ENCODE results near the gene GJB6.
"Not testable (repeated sequence)": the region's sequence is repeated elsewhere in the genome, so short reads cannot be mapped to it uniquely, and the experiment has no call there.

The GJB6 gene

DNA sequence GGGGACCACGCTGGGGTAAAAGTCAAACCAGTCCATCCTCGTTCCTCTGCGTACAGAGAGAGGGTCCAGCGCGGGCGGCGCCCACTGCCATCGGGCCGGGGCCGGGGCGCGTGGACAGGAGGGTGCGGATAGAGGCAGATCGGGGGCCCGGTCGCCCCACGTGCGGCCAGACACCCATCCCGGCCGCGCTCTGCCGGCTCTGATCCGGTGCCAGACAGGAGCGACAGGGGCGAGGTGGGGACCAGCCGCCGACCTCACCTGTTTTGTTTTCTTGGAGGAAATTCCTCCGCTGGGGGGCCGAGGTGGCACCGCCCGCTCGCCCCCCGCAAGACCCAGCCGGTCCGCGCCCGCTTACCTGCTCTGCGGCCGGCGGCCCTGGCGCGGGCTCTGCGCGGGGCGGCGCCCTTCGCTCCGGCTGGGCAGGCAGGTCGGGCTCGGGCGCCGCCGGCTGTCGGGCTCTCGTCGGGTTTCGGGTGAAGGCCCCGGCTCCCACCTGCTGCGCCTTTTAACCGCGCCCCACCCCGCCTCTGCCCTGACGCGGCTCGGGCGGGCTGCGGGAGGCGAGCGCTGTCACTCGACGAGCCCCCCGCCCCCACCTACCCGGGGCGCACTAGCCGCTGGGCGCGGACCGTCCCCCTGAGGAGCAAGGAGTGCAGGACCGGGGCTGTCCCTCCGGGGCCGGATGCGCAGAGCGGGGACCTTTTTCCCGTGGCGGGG is at the start of gene GJB6:
Gene GJB6 (minus strand): TSS at position 481 of the 717 bp plus-strand sequence. CDS start 8,839 bp downstream, outside the sequence.
- DNase-seq: peak in 2 of 3 experiments; percentile 23 to 37

DNA sequence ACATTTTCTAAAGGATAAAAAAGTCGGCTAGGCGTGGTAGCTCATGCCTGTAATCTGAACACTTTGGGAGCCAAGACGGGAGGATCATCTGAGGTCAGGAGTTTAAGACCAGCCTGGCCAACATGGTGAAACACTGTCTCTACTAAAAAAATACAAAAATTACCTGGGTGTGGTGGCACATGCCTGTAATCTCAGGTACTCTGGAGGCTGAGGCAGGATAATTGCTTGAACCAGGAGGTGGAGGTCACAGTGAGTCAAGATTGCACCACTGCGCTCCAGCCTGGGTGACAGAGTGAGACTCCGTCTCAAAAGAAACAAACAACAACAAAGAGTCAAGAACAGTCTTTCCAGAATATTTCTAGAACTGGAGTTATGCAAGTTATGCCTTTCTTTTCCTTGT is 44.8 kb upstream of the GJB6 start:
- DNase-seq: not testable (repeated sequence)

DNA sequence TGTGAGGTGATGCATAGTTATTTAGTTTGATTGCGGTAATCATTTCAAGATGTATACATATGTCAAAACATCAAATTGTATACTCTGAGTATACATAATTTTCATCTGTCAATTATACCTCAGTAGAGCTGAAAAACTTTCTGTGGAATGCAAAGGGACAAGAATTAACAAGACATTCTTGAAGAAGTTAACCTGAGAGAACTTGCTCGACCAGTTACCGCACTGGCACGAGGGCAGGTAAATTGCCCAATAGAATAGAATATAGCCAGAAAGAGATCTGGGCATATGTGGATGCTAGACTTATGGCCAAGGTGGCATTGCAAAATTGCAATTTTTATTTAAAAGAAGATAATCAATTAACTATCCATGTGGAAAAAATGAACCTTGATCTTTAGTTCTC is 42.3 kb upstream of the GJB6 start:
- no peak for DNase-seq

DNA sequence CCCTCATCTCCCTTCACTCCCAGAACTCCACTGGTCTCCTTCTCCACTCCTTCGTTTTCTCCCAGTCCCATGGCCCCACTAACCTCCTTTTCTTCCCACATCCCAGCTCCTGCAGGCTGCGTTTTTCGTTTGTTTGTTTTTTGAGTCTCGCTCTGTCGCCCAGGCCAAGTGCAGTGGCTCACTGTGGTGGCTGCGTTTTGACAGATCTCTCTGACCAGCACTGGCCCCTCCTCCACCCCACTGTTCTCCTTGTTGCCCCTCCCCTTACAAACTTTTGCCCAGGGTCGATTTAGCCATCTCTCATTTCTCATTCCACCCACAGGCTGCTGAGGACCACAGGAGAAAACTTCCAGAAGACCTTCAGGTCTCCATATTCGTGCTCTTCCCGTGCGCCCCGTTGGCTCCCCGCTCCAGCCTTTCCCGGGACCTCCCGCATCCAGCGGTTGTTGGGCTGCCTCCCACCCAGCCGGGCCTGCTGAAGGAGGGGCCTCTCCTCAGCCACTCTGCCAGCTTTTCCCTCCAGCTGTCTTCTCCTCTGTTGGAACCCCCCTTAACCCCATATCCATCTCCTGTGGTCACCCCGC is 40.6 kb upstream of the GJB6 start:
- no peak for DNase-seq

DNA sequence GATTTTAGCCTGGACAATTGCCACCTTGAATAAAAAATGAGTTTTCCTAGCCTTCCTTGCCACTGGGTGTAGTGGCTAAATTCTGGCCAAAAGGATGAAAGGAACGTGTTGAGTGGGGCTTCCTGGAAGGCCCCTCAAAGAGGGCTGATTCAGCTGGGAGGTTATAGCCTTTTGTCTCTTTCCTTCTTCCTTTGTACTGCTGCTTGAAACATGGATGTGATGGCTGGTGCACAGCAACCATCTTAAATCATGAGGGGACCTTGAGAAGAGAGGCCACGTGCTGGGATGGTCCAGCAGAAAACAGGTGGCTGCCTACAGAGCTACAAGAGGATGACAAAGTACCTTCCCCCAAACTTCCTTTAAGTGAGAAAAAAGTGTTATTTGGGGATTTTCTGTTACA is 40.0 kb upstream of the GJB6 start:
- no peak for DNase-seq

DNA sequence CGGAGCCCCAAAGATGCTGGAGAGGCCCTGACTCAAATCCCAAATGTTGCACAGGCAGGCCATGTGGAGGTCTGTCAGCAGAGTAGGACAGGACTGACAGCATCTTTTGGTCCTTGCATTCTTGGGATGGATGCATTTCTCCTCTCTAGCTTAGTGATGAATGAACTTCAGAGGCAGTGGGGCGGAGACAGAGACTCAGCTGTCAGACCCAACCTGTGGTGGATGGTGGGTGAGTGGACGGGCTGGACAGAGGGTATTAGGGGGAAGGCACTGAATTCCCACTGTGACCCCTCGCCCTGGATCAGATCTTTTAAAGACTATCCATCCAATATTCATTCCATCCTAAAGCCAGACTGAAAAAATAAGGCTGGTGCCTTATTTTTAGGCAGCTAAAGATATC is 39.3 kb upstream of the GJB6 start:
- DNase-seq: no peak

DNA sequence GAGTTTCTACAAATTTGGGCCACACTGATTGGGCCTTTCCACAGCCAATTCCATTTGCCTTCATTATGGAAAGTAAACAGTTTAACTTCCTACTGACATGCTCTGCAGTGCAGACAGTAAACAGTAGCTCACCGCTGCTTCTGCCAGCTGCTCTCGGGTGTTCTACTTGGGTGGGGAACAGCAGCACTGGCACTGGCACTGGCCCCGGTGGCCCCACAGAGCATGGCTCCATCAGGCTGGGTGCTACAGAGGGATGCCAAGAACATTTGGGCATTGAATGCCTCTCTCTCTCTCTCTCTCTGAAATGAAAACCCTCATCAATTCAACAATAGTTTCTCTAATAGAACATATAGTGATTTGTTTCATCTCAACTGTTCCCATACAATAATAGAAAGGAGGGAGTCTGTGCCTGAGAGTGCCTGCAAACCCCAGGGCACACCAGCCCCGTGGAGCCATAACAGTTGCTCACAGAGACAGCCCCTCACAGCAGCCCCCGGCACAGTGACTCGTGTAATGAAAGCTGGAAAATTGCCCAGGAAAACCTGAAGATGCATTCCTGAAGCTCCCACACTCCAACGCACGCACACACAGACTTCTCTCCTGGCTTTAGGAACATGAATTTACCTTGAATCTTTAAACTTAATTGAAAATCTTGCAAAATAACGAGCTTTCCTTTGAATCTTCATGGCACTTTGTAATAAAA is 38.2 kb upstream of the GJB6 start:
- DNase-seq: no peak

DNA sequence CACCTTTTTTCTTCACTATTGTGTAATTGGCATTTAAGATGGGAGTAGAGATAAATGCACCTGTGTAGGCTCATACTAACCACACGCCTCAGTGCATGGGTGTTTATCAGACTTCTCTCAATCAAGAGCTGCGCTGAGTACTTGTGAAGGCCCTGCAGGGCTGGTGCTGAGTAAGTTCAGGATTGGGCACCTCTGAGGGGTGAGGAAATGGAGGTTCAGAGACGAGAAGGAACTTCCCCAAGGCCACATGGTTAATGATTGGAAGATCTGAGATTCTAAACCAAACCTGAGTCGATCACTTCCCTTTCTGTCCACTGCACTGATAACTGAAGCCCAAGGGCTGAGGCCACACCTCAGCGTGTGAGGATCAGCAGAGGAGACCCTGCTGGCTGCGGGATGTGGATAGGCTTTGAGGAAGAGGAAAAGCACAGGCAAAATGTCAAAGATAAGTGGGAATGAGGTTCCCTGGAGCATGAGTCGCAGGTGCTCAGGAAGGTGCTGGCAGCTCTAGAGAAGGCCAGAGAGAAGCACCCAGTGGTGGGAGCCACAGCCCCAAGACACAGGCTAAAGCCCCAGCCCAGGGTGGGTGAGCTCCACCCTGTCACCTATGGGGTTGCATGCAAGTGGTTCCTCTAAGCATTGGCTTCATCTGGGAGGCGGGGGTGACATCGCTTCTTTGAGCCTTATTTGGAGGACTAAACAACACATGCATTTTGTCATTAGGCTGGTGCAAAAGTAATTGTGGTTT is 32.3 kb upstream of the GJB6 start:
- no peak for DNase-seq

DNA sequence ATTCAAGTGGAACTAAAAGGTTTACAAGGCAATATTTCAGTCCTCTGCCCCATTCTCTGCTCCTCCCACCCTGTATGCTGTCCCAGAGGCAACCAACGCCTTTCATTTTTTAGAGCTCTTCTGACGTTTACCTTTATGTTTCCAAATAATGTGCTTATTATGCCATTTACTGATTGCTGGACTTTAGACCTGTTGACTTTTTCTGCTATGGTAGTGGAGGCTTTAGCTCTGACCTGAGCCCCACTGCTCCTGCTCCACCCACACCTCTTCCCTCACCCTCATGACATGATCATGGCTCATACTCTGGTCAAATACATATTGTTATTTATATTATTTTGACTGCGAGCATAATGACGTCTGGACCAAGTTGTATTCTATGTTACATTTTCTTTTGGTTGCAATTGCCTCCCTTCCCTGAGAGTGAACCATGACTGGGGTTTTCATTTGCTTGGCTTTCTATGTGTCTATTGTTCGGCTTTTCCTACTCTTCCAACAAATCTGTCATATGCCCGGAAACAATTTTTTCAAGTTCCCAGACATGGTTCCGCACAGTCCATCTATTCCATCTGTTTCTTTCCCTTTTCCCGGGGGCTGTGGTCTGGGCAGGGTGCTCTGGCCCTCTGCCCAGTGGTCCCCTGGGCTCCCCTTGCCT is 31.4 kb upstream of the GJB6 start:
- DNase-seq: no peak

DNA sequence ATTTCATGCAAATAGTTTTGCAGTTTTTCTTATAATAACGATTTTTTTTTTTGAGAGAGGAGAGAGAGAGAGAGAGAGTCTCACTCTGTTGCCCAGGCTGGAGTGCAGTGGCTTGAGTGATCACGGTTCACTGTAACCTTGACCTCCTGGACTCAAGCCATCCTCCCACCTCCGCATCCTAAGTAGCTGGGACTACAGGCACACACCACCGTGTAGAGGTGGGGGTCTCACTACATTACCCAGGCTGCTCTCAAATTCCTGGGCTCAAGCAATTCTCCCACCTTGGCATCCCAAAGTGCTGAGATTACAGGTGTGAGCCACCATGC is 26.8 kb upstream of the GJB6 start:
- peak in 1 of 3 experiments; percentile 13 for DNase-seq

DNA sequence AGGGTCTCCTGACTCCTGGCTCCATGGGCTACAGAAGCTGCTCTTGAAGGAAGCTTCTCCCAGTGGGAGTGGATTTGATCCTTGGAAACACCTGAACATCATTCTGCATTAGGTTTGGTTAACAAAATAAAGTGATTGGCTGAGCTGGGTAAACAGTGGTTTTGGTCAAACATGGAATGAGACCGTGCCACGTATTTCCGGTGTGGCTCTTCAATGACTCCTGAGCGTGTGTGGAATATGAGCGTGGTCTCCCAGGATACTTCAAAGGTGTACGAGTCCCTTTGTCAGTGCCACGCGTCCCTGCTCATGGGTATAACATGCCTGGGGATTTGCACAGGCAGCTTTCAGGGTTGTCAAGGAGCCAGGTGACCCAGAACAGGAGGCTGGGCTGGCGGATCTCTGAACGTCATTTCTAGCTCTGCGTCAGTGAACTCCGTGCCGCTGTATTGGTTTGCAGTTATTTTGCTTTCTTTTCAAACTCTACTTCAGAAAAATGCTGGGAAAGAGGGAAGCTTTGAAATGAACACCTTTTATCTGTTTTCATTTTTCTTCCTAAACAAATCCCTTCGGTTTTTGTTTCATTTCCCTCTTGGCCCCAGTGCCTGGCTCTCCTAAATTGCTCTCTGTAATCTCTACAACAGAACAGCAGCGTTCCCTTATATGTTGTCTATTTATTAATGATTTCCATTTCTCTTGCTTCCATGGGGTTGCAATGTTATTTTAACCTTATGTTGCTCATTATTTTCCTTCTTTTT is 26.3 kb upstream of the GJB6 start:
- DNase-seq: peak in 2 of 3 experiments; percentile 11 to 67

DNA sequence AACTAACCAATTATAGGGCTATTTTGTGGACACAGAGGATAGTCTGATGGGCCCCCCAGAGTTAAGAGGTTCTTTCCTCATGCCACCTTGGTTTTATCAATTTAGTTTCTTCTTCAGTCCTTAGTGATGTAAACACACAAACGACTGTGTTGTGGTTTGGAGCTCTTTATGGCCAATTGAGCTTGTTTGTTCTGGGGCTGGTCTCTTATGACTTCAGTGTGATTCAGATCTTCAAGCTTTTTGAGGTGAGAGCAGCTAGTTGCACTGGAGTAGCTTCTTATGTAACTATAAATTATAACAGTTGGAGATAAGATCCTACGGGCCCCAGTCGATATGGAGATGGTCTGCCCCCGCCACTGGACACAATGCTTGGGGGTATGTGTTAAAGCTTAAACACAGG is 22.0 kb upstream of the GJB6 start:
- DNase-seq: no peak

DNA sequence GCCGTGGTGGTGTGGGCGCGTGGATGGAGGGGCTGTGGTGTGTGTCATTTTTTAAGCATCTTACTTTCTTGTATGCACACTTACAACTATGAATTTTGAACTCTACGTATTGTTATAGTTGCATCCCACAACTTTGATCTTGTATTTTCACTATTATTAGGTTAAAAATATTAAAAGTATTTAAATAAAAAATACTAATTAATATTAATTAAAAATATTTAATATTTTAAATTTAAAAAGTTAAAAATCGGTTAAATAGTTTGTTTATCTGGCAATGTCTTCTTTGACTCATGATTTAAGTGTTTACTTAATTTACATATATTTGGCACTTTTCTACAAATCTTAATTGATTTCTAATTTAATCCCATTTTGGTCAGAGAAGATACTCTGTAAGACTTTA is 17.8 kb upstream of the GJB6 start:
- DNase-seq: no peak

DNA sequence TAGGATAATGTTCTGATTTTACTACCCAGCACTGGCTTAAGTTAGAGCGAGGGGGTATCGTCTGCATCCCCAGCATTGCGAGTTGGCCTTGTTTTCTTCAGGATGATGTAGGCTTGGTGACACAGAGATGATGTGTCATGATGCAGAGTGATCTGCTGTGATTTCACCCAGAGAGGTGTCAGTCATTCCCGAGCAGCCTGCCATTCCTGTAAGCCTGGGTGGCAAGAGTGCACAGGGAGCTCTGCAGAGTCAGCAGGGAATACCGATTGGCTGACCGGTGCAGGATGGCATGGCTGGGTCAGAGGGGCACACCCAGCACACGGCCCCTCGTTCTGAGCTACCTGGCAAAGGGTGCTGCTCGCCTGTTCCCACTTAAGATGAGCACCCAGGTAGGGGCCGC is 15.8 kb upstream of the GJB6 start:
- DNase-seq: no peak

DNA sequence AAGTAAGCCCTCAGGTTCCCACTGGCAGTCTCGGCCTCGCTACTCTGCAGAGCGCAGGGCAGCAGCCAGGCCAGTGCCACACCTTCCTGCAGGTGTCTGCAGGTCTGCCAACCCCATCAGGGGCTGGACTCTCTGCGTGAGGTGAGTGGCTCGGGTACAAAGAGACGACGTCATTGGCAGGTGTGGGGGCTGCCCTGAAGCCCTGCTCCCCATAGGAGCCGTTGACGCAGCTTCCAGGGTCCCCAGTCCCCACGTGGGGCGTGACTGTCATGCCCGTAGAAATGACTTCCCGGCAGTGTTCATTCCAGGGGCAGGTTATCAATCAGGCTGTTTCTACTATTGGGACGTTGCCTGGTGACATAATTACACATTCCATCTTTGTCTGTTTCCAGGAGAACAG is 15.3 kb upstream of the GJB6 start:
- DNase-seq: peak in 1 of 3 experiments; percentile 2

DNA sequence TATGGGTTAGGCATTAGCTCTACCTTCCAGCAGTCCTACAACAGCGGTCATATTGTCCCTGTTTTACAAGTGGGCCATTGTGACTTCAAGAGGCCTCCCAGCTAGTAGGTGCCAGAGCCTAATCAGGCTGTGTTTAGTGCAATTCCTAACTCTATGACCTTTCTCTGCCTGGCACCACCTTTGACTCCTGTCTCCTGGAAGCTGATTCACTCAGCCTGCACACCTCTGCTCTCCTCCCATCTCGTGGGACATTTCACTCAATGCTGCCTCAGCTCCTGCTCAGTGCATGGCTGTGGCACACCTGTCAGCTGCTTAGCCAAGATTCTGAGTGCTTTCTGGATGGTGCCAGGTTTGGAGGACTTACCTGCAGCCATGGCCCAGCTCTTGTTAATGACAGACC is 9.5 kb upstream of the GJB6 start:
- DNase-seq: no peak

DNA sequence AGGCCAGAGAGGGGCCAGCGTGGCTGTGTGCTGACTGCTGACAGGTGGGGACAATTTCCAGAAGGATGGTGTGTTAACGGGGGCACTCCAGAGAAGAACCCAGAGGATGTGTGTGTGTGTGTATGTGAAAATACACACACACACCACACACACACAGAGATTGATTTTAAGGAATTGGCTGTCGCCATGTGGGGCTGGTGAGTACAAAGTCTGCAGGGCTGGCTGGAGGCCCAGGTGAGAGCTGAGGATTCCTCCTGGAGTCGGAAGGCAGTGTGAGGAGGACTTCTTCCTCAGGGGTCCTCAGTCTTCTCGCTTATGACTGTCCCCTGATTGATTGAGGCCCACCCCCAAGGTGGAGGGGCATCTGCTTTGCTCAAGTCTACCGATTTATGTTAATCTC is 7.6 kb upstream of the GJB6 start:
- no peak for DNase-seq

DNA sequence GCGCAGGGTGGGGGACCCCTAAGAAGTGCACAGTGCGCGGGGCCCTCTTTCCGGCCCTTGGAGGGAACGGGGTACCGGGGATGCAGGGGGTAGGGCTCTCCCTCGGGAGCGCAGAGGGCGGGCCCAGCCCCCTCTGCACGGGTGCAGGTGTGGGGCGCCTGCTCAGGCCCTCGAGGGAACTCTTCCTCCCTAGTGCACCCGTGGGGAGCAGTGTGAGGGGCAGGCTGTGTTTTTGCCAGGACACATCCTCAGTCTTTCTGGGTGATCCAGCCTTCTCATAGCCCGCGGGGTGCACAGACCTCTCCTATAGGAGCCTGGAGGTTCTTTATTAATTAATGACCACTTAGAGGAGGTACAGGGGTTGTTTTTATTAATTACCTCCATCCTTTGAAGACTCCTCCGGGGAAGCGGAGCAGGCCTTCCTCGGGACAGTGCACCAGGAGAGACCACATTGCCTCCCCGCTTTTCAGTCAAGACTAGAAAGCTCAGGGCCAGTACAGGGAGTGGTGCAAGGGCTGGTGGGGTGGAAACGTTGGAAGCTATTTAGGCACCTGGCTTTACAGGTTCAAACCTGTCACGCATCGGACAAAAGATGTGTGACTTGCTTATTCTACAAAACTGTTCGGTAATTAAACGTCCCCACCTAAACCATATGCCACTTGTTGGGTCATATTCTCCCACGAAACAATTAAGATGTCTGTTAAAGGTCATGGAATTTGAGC is 598 bp upstream of the GJB6 start:
- DNase-seq: no peak

DNA sequence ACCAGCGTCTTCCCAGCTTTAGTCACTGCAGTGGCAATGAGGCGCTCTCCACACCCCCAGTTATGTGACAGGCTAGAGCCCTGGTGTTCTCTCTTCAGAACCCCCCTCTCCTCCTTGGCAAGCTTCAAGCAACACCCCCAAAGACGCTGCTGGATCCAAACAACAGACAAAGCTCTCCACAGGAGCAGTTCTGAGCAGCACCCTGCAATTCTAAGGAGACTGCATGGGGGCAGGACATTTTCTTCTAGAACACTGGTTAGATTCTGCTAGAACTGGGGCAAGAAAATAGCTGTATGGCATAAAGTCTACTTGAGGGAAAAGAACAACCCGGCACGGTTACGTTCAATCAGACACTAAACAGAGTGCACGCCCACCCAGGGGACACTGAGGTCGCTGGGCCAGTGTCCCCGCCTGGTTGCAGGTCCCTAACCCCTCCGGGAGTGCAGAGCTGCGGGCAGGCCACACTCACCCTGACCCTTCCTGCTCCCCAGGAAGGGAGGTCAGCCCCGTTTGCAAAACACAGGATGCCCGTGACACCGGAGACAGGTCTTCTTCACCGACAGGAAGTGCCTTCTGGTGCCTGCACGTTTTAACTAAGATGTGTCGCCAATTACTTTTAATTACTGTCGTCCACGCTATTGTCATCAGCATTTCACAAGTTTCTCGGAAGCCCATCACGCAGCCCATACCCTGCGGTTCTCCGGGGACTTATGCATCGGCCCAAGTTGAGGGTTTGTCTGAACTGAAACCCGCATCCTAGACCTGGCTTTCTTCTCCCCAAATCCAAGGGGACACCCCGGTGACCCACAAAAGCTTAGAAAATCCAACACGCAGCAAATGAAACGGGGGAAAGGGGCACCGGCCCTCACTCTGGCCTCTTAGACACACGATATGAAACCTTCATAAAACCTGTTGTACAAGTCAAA is 943 bp downstream of the GJB6 start:
- no peak for DNase-seq

DNA sequence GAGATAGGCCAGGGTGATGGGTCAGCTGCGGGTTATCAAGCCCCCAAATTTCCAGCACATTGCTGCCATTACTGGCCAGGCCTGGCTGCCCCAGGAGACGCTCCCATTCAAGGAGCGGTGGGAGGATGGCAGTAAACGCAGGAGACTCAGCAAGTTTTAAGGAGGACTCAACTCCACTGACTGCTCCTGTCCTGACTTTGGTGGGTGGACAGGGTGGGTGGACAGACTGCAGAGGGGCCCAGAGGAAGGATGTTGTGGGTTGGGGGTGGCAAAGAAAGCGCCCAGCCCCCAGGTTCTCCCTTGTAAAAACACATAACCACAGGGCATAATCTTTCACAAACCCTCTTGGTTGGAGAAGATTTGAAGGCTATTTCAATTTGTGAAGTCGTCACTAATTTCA is 4.4 kb downstream of the GJB6 start:
- no peak for DNase-seq

DNA sequence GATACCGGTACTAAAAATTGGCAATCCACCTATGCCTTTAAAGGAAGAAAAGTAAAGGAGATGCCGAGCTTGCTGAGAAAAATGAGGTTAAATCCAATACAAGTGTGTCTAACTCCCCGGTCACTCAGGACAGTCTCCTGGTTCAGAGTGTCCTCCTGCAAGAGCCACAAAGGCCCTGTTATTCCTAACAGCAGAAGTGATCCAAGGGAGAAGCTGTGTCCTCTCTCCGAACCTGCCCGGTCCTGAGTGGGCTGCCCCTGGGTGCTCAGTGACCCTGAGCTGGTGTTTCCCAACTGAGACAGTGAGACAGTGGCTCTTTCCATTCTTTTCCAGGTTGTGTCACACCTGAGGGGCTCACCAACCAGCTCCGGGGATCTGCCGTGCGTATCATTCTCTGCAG is 4.8 kb downstream of the GJB6 start:
- no peak for DNase-seq

Data from NCI-H1417 (cell line).